Sigmoid colon (tissue), 7 donors: ENCODE data around the gene WFDC10B. TPM values are rescaled to one million over a fixed set of nuclear protein-coding genes. Genes with fewer than 3 reads are reported as not detected.
"Not testable (repeated sequence)": the region's sequence is repeated elsewhere in the genome, so short reads cannot be mapped to it uniquely, and the experiment has no call there.

ENCODE experiments used
- DNase-seq: peaks from one replicate; pipeline ENCODE4 v3.0.0-alpha.2; 2019
- H3K27ac ChIP-seq, 4 donors: fragments of 200-600 bp; sonication (generic); one replicate each; pipeline ENCODE4 v1.5.1; 2016 to 2019; ENCODE audit warnings: mild to moderate bottlenecking in 1 of 4
- H3K27me3 ChIP-seq, 3 donors: fragments of 200-600 bp; sonication (generic); one replicate each; pipeline ENCODE4 v1.5.1; 2019; ENCODE audit warnings: mild to moderate bottlenecking in 1 of 3
- H3K36me3 ChIP-seq, 4 donors: fragments of 200-600 bp; sonication (generic); one replicate each; pipeline ENCODE4 v1.5.1; 2016 to 2019
- H3K4me1 ChIP-seq, 4 donors: fragments of 200-600 bp; sonication (generic); one replicate each; pipeline ENCODE4 v1.5.1; 2017 to 2019
- H3K4me3 ChIP-seq, 4 donors: fragments of 200-600 bp; sonication (generic); one replicate each; pipeline ENCODE4 v1.5.1; 2017 to 2019; ENCODE audit warnings: mild to moderate bottlenecking in 2 of 4, moderate library complexity in 1 of 4
- H3K9me3 ChIP-seq, 4 donors: fragments of 200-600 bp in 3 of 4; sonication (generic) in 3 of 4; one replicate each; pipeline versions ENCODE4 v1.5.1 to v1.6.1; 2013 to 2019
- CTCF ChIP-seq, 4 experiments: fragments of 450-650 bp in 3 of 4; fragments of 200-600 bp in 1 of 4; IDR thresholded peaks; one replicate each; pipeline ENCODE4 v1.5.1; 2016 to 2019; ENCODE audit warnings: antibody characterized with exemption in 4 of 4, mild to moderate bottlenecking in 3 of 4, moderate library complexity in 2 of 4
- EP300 ChIP-seq, 4 donors: sonication (generic); formaldehyde crosslinking; IDR thresholded peaks; one replicate each; pipeline ENCODE4 v1.6.1; 2017; ENCODE audit warnings: antibody characterized with exemption in 4 of 4
- POLR2A ChIP-seq, 2 donors: fragments of 450-650 bp; IDR thresholded peaks; one replicate each; pipeline ENCODE4 v1.6.1; 2016; ENCODE audit warnings: antibody characterized with exemption in 2 of 2, mild to moderate bottlenecking in 2 of 2, moderate library complexity in 2 of 2
- POLR2AphosphoS5 ChIP-seq, 4 donors: sonication (generic); formaldehyde crosslinking; IDR thresholded peaks; one replicate each; pipeline ENCODE4 v1.6.1; 2017; ENCODE audit warnings: antibody characterized with exemption in 4 of 4
- WGBS, 2 donors: extraction: QIAGEN DNeasy Blood & Tissue Kit; methylation state at CpG; one replicate each; pipeline ENCODE4 v1.1.7; 2013; 5-methylcytosine and 5-hydroxymethylcytosine counted together
- intact Hi-C: fragments of 100-400 bp; cut with DNase I; formaldehyde crosslinking; loops from one replicate; pipeline ENCODE4 v1.15.1; 2023
- polyA plus RNA-seq, 3 donors: library from polyadenylated mRNA; stranded (reverse); fragments of 200-250 nt; gene quantifications; one replicate each; pipeline ENCODE4 v1.2.3, GENCODE V29; 2013
- total RNA-seq, 4 donors: library from RNA; depleted of rRNA; stranded (reverse); fragments of >200 nt; gene quantifications; one replicate each; pipeline ENCODE4 v1.1.0, GENCODE V29; 2016
- donor health status: healthy with polysubstance abuse.
- donor health status: Bipolar disorder and iron deficiency.
- donor health status: healthy.

WFDC10B gene
- total and polyA plus RNA-seq, 7 donors, result 0.52 TPM; not detected in 6

DNA sequence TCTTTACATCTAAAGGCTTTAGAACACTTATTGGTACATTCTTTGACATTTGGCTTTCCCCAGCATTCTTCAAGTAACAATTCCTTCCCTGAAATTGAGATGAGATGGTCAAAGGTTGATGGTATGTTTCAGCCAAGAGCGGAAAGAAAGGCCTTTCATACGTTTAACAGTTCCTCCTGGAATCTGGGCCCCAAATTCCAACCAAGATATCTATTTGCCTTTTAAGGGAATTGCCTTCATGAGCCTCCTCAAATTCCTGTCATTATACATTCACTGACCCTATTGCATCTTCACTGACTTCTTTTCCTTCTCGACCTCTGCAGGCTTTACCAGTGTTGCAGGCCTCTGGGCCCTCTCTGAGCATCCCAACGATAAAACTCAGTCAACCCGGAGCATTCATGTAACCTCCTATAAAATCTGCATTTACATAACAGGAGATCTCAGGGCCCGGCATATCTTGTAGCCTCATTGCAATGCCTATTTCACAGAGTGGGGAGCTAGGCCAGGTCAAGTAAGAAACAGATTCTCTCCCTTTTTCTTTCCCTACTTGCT, 55.4 kb downstream of the WFDC10B start:
- H3K36me3 ChIP-seq, result no peaks in the 10 kb centered on the region
- H3K9me3 ChIP-seq, result no peaks in the 10 kb centered on the region
- H3K4me1 ChIP-seq, result no peaks in the 10 kb centered on the region
- H3K4me3 ChIP-seq, result no peak overlapping the region
- no peak overlapping the region for H3K27ac ChIP-seq
- no peaks in the 10 kb centered on the region for H3K27me3 ChIP-seq
- TF ChIP-seq POLR2A (IDR thresholded peaks at IDR 0.05), result no peak
- intact Hi-C loops, result no loop called here
- WGBS, 2 donors, result 82 to 88% methylated on average over 6 of the region's 6 CpGs
- no peak for DNase-seq

DNA sequence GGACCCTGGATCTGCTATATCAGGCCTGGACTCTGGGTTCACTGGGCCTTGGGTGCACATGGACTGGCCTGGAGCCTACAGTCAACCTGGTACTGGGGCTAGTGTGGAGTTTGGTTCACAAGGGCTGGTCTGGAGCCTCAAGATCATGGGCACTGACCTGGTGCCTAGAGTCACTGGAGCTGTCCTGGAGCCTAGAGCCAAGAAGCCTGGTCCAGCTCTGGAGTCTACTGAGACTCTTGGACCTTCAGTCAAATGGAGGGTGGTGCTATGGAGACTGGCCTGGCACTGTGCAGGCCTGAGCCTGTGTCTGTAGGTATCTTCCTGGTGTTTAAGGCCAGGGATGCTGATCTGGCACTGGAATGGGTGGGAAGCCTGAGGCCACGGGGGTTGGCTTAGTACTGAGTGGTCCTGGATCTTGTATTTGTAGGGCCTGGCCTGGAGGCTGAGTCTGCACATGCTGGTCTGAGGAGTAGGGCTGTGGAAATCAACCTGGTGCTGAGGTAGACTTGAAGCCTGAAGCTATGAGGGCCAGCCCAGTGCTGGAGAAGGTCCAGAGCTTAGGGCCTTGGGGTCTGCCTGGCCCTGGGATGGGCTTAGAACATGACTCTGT, 57.3 kb downstream of the WFDC10B start:
- no peak for TF ChIP-seq EP300 (IDR thresholded peaks at IDR 0.05)
- TF ChIP-seq CTCF (IDR thresholded peaks at IDR 0.05), result no peak
- no peak for TF ChIP-seq POLR2AphosphoS5 (IDR thresholded peaks at IDR 0.05)
- no peak for TF ChIP-seq POLR2A (IDR thresholded peaks at IDR 0.05)
- H3K4me3 ChIP-seq, result no peak overlapping the region
- H3K4me1 ChIP-seq, result no peaks in the 10 kb centered on the region
- H3K36me3 ChIP-seq, result no peaks in the 10 kb centered on the region
- 81 to 85% methylated on average over 1 of the region's 1 CpG for WGBS, 2 donors
- no peak overlapping the region for H3K27ac ChIP-seq
- DNase-seq, result no peak
- intact Hi-C loops, result no loop called here
- H3K27me3 ChIP-seq, result no peaks in the 10 kb centered on the region
- no peaks in the 10 kb centered on the region for H3K9me3 ChIP-seq

GRCh38 chr20:45646875-45647274, 57.9 kb downstream of the WFDC10B start:
- H3K4me1 ChIP-seq, result no peaks in the 10 kb centered on the region
- no peaks in the 10 kb centered on the region for H3K36me3 ChIP-seq
- no peak for DNase-seq
- H3K27ac ChIP-seq, result no peak overlapping the region
- WGBS, 2 donors, result 86 to 90% methylated on average over 3 of the region's 3 CpGs
- H3K9me3 ChIP-seq, result no peaks in the 10 kb centered on the region
- TF ChIP-seq POLR2AphosphoS5 (IDR thresholded peaks at IDR 0.05) (no peak), CTCF (IDR thresholded peaks at IDR 0.05) (no peak), POLR2A (IDR thresholded peaks at IDR 0.05) (no peak), EP300 (IDR thresholded peaks at IDR 0.05) (no peak)
- no peak overlapping the region for H3K4me3 ChIP-seq
- H3K27me3 ChIP-seq, result no peaks in the 10 kb centered on the region
- intact Hi-C loops, result no loop called here

DNA sequence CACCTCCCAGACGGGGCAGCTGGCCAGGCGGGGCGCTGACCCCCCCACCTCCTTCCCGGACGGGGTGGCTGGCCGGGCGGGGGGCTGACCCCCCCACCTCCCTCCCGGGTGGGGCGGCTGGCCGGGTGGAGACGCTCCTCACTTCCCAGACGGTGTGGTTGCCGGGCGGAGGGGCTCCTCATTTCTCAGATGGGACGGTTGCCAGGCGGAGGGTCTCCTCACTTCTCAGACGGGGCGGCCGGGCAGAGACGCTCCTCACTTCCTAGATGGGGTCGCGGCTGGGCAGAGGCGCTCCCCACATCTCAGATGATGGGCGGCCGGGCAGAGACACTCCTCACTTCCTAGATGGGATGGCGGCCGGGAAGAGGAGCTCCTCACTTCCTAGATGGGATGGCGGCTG, 59.0 kb downstream of the WFDC10B start:
- H3K4me3 ChIP-seq, H3K36me3 ChIP-seq, H3K4me1 ChIP-seq, H3K27ac ChIP-seq, H3K9me3 ChIP-seq, DNase-seq, H3K27me3 ChIP-seq, intact Hi-C loops: not testable (repeated sequence)
- WGBS, 2 donors, result 89 to 94% methylated on average over 28 of the region's 28 CpGs

GRCh38 chr20:45641076-45641475, 63.7 kb downstream of the WFDC10B start:
- H3K9me3 ChIP-seq, H3K36me3 ChIP-seq, intact Hi-C loops, H3K4me1 ChIP-seq, H3K27me3 ChIP-seq, H3K27ac ChIP-seq, DNase-seq, H3K4me3 ChIP-seq: not testable (repeated sequence)
- 97% methylated on average over 24 of the region's 24 CpGs for WGBS, 2 donors

- Histone ChIP-seq H3K4me3 (no peak overlapping the region), H3K4me1 (no peaks in the 10 kb centered on the region), H3K27ac (no peak overlapping the region), H3K27me3 (no peaks in the 10 kb centered on the region), H3K9me3 (no peaks in the 10 kb centered on the region), H3K36me3 (no peaks in the 10 kb centered on the region)
- WGBS, 2 donors, result 87 to 93% methylated on average over 5 of the region's 5 CpGs
- no peak for DNase-seq
- intact Hi-C loops, result no loop called here
- TF ChIP-seq POLR2AphosphoS5 (IDR thresholded peaks at IDR 0.05) (no peak), CTCF (IDR thresholded peaks at IDR 0.05) (no peak), POLR2A (IDR thresholded peaks at IDR 0.05) (no peak), EP300 (IDR thresholded peaks at IDR 0.05) (no peak)
Observed at GRCh38 chr20:45639687-45640086, 65.1 kb downstream of the WFDC10B start.
